Central memory CD4-positive, alpha-beta T cell (primary cell): ENCODE data around the gene HAGH.
"Not testable (repeated sequence)": the region's sequence is repeated elsewhere in the genome, so short reads cannot be mapped to it uniquely, and the experiment has no call there.

ENCODE experiments used
- DNase-seq: peaks from one replicate; pipeline ENCODE4 v3.0.0; 2022
- total RNA-seq, 3 experiments: gene quantifications; one replicate each; lab custom pipeline; 2026; lab: John Stamatoyannopoulos, UW

The HAGH gene
- total RNA-seq: 27.2 to 47.5 (median 38.0) reads per million in 3 experiments

GRCh38 chr16:1826691-1827573, at the start of gene HAGH, which contains the start of gene FAHD1:
TSS of gene HAGH (minus strand) at chr16:1826825. CDS start at chr16:1826787, 38 bp downstream.
TSS of gene FAHD1 (plus strand) at chr16:1827206. CDS start at chr16:1827239, 33 bp downstream.
- peak; percentile 91 for DNase-seq

GRCh38 chr16:1876066-1876465, 49.4 kb upstream of the HAGH start:
- not testable (repeated sequence) for DNase-seq

- no peak for DNase-seq
Observed at GRCh38 chr16:1874854-1875253, 48.2 kb upstream of the HAGH start.

DNA sequence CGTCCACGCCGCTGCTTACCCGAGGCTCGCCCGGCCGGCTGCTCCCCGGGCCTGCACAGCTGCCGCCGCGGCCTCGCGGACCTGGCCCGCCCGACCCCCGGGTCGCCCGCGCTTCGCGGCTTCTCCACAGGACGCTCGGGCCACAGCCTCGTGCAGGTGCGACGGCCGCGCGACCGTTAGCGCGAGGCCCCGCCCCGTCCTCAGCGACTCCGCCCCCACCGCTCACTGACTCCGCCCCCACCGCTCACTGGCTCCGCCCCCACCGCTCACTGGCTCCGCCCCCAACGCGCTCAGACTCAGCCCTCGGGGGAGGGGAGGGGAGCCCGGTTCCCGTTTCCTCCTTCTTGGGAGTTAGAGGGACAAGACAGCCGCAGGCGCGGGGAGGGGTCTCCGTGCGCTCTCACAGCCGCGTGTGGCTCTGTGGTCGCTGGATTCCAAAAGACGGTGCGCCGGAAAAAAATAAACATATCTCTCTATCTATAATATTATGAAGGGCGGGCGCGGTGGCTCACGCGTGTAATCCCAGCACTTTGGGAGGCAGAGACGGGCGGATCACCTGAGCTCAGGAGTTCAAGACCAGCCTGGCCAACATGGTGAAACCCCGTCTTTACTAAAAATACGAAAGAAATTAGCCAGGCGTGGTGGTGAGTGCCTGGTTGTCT, 45.5 kb upstream of the HAGH start, which contains the start of gene MEIOB:
MEIOB (minus strand) TSS at position 191 of the 662 bp plus-strand sequence. CDS start 3,989 bp downstream, outside the sequence.
- DNase-seq: no peak

DNA sequence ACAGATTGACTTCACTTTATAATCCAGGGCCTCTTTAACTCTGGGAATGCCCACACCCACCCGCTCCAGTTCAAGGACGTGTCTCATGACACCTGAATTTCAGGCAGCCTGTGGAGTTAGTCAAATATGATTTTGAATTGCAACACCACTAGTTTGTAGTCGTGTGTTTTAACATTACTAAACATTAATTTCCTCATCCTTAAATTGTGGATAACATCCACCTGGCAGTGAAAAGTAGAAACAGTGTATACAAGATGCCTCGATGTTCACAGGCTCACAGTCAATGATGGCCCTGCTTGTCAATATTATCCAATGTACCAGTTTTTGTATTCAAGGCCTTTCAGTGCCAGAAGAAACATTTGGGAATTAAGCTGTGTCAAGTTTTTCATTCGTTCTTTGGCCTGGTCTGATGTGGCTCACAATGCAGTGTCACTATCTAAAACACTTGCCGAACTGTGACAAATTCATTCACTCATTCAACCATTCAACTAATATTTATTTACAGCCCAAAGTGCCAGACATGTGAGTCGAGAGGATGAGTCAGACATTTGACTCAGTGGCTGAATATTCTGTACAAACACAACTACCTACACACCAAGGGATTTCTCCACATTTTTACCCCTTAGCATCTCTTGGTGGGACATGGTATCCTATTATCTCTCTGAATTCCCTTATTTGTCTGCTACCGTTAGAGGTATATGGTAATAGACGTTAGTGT, 43.9 kb upstream of the HAGH start:
- no peak for DNase-seq

DNA sequence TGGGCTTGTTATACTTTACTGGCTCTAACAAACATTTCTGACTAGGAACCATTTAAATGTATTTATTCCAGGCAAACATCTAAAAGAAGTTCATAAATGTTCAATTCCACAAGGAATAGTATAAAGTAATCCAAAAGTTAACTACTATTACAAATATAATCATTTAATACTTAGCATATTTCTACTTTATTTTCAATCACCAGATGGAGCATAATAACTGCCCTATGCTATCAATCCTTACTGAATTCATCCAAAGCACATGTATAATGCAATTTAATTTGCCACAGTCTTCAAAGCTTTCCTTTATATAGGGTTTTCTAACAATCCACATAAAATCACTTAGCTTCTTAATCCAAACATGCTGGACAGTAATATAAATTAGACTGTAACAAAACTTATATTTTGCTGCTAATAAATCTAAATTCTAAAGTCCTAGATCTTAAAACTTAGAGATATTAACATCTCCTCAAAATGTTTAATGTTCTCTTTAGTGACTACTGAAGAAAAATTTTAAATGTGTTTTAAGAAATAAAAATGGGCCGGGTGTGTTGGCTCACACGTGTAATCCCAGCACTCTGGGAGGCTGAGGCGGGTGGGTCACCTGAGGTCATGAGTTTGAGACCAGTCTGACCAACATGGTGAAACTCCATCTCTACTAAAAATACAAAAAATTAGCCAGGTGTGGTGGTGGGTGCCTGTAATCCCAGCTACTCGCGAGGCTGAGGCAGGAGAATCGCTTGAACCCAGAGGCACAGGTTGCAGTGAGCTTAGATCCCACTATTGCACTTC, 39.5 kb upstream of the HAGH start:
- no peak for DNase-seq

DNA sequence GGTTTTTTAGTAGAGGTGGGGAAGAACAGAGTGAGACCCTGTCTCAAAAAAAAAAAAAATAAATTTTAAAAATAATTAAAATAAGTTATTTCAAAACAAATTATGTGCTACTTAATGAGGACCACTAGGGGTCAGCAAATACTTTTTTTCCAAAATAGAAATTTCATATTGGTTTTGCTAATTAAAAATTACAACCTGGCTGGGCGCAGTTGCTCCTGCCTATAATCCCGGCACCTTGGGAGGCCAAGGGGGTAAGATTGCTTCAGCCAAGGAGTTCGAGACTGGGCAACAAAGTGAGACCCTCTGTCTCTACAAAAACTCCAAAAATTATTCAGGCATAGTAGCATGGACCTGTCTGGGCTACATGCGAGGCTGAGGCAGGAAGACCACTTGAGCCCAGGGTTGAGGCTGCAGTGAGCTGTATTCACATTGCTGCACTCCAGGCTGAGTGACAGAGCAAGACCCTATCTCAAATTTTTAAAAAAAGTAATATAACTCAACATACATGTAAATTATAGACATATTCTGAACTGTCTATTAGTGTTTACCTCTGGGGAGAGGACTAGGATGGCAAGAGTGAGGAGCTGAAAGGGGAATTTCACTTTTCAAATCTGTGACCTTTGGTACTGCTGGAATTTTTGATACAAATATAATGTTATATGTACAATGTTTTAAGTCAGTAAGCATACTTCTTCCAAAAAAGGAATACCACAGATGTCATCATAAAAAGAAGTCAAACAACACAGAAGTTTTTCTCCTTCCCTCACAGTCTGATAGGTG, 37.2 kb upstream of the HAGH start:
- DNase-seq: peak; percentile 18

DNA sequence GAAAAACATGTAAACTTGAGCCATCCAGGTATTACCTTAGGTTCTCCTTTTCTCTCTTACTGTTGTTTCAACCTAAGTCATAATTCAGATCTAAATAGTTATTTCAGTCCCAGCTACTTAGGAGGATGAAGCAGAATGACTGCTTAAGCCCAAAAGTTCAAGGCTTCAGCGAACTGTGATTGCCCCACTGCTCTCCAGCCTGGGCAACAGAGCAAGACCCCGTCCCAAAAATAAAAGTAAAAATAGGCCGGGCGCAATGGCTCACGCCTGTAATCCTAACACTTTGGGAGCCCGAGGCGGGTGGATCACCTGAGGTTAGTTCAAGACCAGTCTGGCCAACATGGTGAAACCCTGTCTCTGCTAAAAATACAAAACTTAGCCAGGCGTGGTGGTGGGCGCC, 35.8 kb upstream of the HAGH start:
- DNase-seq: no peak

DNA sequence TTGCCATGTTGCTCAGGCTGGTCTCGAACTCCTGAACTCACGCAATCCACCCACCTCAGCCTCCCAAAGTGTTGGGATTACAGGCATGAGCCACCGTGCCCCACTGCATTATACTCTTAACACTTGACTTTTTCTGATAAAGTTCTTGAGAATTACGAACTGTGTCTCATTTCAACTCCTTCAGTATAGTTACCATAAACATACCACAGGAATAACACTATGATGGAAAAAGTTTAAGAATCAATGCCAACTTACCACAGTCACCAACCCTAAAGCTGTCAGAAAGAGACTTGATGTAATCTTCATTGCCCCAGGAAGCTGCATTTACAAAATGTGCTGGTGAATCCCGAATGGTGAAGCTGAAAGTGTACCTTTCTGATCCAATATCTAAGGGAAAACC, 35.1 kb upstream of the HAGH start:
- no peak for DNase-seq

GRCh38 chr16:1859650-1860049, 33.0 kb upstream of the HAGH start:
- no peak for DNase-seq

GRCh38 chr16:1858189-1858865, 31.7 kb upstream of the HAGH start:
- no peak for DNase-seq

DNA sequence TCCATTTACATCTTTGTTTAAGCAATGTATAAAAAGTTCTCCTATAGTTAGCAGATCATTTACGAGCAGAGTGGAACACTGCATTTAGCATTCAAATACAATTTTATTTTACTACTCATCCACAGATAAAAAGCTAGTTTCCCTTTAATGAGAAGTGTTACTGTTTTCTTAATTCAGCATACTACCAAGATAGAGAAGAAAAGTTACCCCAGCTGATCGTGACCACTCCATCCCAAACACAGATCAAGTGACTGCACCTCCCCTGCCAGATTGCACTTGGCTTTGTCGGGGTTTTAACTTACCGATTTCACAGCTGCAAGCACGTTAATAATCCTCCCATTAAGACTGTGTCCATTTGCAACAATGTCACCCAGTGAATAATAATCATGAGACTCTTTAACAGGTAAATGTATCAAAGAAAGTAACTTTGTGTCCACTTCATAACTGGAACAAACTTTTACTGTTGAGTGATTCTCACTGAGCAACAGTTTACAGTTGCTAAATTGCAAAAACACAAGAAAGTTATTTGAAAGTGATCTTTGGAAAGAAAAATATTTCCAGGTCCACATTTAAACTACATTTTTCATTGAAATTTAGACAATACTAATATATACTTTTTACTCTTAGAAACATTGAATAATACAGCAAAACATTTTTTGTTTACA, 30.9 kb upstream of the HAGH start:
- no peak for DNase-seq

GRCh38 chr16:1851793-1852192, 25.2 kb upstream of the HAGH start:
- no peak for DNase-seq

- DNase-seq: no peak
Observed at GRCh38 chr16:1850981-1851380, 24.4 kb upstream of the HAGH start.

DNA sequence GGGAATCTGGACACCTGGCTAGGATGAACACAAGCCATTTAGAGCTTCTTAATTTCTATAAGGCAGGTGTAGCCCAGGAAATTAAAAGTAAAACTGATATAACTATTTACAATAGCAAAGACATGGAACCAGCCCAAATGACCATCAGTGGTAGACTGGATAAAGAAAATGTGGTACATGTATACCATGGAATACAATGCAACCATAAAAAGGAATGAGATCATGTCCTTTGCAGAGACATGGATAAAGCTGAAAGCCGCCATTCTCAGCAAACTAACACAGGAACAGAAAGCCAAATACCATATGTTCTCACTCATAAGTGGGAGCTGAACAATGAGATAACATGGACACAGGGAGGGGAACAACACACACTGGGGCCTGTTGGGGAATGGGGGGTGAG, 19.8 kb upstream of the HAGH start:
- no peak for DNase-seq

DNA sequence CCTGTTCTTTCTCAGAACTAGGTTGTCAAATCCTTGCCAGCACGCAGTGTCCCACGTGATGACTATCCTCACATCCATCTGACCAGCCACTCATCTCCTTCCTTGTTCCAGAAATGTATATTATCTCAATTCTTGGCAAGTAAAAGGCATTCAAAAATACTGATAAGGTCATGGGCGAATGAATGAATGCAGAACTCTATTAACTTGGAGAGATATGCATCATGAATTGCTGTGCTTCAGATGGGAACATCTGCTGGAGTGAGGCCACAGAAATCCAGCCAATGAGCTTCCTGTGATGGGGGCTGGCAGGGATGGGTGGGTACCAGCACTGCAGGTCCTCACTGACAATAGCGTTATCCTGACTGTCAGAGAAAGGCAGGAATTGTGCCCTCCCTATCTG, 19.4 kb upstream of the HAGH start:
- DNase-seq: no peak

- DNase-seq: no peak
Observed at GRCh38 chr16:1839554-1839953, 12.9 kb upstream of the HAGH start.

DNA sequence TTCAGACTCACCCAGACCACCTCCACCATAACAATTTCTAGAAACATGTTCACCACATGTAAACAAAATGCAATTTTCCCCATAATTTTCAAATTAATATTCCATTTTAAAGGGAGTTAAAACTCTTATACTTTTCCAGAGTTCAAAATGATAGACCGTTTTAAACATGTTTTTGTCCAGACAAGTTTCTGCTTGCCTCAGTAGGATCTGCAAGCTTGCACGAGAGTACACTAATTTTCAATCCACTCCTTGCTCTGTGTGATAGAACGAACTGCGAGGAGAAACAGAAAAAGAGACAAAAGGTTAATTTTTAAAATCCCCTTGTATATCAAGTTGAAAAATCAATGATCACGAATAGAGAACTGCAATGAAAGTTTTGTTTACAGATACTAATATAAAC, 7.5 kb upstream of the HAGH start:
- no peak for DNase-seq

GRCh38 chr16:1832838-1833454, 6.3 kb upstream of the HAGH start:
- no peak for DNase-seq
